ENCODE results near the gene WFIKKN1.

Gene WFIKKN1

DNA sequence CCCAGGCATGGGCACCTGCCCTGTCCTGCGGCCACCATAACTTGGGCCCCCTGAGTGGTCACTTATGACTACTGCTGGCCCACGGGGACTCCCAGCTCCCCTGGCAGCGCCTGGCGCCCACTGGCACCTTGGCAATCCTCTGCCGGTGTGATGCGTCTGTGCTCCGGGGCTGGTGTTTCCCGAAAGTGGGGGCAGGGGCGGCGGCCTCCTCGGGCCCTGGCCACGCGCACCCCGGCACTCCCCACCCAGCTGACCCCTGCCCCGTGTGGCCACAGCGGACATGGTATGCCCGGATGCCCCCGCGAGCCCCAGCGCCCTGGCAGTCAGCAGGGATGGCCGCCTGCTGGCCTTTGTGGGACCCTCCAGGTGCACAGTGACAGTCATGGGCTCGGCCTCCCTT lies 26.7 kb downstream of the WFIKKN1 start:
- no peak for DNase-seq (ENCODE audit: low read depth)

DNA sequence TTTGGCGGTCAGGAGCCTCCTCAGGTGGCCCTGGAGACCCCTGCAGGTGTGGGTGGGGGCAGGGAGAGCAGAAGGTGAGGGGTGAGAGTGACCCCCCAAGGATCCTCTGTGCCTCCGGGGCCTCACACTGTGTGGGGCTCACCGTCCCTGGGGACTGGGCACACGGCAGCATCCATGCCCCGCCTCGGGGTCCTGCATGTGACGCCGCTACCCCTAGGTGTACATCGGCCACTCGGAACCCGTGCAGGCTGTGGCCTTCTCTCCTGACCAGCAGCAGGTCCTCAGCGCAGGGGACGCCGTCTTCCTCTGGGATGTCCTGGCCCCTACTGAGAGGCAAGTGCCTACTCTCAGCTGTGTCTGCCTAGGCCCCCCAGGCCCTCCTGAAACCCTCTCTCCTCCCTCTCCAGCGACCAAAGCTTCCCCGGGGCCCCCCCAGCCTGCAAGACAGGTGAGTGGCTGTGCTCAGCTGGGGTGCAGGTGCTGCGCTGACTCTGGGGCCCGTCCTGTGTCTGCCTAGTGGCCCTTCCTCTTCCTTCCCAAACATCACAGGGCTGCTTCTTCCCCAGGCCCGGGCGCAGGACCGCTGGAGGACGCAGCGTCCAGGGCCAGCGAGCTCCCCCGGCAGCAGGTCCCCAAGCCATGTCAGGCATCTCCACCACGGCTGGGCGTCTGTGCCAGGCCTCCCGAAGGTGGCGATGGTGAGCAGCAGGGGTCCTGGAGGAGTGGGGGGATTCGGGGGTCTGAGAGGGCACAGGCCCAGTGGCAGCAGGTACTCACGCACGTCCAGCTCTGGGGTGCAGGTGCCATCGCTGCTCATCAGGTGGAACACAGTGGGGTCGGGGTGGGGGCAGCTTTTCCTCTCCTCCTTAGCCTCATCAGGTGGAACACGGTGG lies 28.1 kb downstream of the WFIKKN1 start:
- no peak for DNase-seq (ENCODE audit: low read depth)

GRCh38 chr16:659618-660017 lies 28.8 kb downstream of the WFIKKN1 start:
- DNase-seq (ENCODE audit: low read depth): no peak

DNA sequence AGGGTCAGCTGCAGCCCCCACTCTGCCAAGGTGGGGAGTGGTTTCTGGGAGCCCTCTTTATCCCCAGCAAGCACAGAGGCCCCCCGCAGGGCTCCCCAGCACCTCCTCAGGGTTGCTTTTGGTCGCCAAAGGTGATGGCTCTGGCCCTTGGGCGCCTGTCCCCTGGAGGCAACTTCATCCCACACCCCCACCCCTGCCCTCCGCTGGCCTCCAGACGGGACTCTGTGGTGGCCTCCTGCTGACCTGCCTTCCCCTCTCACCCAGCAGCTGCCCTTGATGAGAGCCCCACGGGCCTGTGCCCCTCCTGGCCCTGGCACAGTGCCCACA lies 29.3 kb downstream of the WFIKKN1 start:
- DNase-seq (ENCODE audit: low read depth): no peak

DNA sequence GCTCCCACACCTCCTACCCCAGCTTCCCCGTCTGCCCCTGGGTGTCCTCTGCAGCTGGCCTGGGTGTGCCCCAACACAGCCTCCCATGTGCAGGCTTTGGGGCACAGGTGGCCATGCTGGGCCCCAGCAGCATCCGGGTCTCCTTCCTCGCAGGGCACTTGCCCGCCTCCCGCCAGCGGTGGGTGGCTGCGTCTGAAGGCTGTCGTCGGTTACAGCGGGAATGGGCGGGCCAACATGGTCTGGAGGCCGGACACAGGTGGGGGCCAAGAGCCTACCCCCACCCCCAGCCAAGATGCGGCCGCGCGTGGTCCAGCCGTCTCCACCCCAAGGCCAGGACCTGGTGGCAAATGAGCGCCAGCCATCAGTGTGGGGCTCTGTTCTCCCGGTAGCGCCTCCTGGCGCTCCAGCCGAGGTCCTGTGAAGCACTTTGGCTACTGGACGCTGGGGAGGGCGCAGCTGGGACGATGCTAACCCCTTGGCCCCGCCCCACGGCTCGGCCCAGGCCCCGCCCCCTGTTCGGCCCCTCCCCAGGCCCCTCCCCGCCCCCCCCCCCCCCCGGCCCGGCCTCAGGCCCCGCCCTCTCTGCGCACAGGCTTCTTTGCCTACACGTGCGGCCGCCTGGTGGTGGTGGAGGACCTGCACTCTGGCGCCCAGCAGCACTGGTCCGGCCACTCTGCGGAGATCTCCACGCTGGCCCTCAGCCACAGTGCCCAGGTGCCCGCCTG lies 29.8 kb downstream of the WFIKKN1 start:
- peak; percentile 80 for DNase-seq (ENCODE audit: low read depth)

DNA sequence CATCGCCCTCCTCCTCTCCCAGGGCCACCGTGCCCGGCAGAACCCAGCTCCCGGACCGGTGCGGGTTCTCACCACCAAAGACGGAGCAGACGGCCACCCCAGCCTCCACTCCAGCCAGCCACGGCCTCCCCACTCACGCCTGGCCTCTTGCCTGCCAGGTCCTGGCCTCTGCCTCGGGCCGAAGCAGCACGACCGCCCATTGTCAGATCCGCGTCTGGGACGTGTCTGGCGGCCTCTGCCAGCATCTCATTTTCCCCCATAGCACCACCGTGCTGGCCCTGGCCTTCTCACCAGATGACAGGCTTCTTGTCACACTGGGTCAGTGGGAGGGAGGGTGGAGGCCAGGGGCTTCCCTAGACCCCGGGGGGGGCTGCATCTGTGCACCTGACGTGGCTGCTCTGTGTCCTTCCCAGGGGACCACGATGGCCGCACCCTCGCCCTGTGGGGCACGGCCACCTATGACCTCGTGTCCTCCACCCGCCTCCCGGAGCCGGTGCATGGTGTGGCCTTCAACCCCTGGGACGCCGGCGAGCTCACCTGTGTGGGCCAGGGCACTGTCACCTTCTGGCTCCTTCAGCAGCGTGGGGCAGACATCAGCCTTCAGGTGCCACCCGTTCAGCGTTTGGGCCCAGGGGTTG lies 30.5 kb downstream of the WFIKKN1 start:
- DNase-seq (ENCODE audit: low read depth): no peak

DNA sequence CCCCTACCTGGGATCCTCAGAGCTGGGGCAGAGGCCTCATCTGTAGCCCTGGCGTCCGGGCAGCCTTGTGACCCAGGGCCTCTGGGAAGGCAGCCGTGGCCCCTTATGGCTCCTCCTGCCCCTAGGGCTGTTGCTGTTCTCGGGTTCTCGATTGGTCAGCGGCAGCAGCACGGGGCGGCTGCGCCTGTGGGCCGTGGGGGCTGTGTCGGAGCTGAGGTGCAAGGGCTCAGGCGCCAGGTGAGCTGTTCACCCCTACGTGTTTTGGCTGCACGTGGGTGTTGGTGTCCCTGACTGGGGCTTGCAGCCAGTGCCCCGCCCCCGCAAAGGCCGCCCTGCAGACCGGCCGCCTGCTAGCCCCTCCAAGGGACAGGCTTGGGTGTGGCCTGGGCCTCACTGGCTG lies 31.3 kb downstream of the WFIKKN1 start:
- no peak for DNase-seq (ENCODE audit: low read depth)

GRCh38 chr16:662597-662996 lies 31.8 kb downstream of the WFIKKN1 start:
- no peak for DNase-seq (ENCODE audit: low read depth)

- DNase-seq (ENCODE audit: low read depth): no peak
Observed at GRCh38 chr16:666572-666971, 35.8 kb downstream of the WFIKKN1 start.

GRCh38 chr16:667113-667779 lies 36.5 kb downstream of the WFIKKN1 start:
- no peak for DNase-seq (ENCODE audit: low read depth)

GRCh38 chr16:667780-668518 lies 37.2 kb downstream of the WFIKKN1 start, which contains the start of gene RHOT2:
Gene RHOT2, plus strand, starts transcription at chr16:668132. Its CDS starts 68 bp downstream, at chr16:668200.
- peak; percentile 81 for DNase-seq (ENCODE audit: low read depth)

- no peak for DNase-seq (ENCODE audit: low read depth)
Observed at GRCh38 chr16:668519-669171, 37.9 kb downstream of the WFIKKN1 start.

GRCh38 chr16:669666-670065 lies 38.9 kb downstream of the WFIKKN1 start:
- DNase-seq (ENCODE audit: low read depth): no peak

DNA sequence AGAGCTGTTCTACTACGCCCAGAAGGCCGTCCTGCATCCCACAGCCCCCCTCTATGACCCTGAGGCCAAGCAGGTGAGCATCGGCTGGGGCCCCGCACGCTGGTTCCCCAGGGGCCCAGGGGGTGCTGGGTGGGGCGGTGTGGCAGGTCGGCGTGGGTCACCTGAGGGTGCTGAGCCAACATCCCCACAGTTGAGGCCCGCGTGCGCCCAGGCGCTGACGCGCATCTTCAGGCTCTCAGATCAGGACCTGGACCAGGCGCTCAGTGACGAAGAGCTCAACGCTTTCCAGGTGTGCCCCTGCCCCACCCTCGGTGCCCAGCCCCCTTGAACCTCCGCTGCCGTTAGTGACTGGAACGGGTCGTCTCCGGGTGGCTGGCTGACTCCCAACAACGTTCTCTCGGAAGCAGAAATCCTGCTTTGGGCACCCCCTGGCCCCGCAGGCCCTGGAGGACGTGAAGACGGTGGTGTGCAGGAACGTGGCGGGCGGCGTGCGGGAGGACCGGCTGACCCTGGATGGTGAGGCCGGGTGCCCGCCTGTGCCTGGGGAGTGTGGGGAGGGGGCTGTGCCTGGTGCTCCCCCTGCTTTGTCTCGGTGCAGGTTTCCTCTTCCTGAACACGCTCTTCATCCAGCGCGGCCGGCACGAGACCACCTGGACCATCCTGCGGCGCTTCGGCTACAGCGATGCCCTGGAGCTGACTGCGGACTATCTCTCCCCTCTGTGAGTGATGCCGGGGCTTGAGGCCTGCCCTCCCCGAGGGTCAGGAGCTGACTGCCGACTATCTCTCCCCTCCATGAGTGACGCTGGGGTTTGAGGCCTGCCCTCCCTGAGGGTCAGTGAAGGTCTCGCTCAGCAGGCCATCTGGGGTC lies 39.9 kb downstream of the WFIKKN1 start:
- no peak for DNase-seq (ENCODE audit: low read depth)

- no peak for DNase-seq (ENCODE audit: low read depth)
Observed at GRCh38 chr16:671353-672131, 40.8 kb downstream of the WFIKKN1 start.

GRCh38 chr16:672371-672770 lies 41.6 kb downstream of the WFIKKN1 start:
- no peak for DNase-seq (ENCODE audit: low read depth)

DNA sequence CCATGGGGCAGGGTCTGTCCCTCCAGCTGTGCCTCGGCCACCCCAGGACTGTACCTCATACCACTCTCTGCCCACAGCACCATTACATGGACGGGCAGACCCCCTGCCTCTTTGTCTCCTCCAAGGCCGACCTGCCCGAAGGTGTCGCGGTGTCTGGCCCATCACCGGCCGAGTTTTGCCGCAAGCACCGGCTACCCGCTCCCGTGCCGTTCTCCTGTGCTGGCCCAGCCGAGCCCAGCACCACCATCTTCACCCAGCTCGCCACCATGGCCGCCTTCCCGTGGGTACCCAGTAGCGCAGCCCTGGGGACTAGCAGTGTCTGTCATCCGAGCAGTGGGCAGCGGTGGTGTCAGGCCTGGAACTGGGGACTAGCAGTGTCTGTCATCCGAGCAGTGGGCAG lies 42.1 kb downstream of the WFIKKN1 start:
- no peak for DNase-seq (ENCODE audit: low read depth)

- no peak for DNase-seq (ENCODE audit: low read depth)
Observed at GRCh38 chr16:673399-673991, 42.7 kb downstream of the WFIKKN1 start.
